Uterus (tissue), 4 donors: ENCODE data around the gene RAD51B. TPM values are rescaled to one million over a fixed set of nuclear protein-coding genes. Genes with fewer than 3 reads are reported as not detected.

ENCODE experiments used
- DNase-seq, 2 donors: peaks; one replicate each; pipeline ENCODE4 v3.0.0-alpha.2; 2019 to 2020
- H3K27ac ChIP-seq, 2 donors: fragments of 200-600 bp; sonication (generic); 1 replicate in 1 of 2; 2 replicates in 1 of 2; pipeline ENCODE4 v1.5.1; 2016 to 2018
- H3K27me3 ChIP-seq, 2 donors: fragments of 200-600 bp; sonication (generic); one replicate each; pipeline ENCODE4 v1.5.1; 2018 to 2019; ENCODE audit warnings: control low read depth in 1 of 2
- H3K36me3 ChIP-seq, 2 donors: fragments of 200-600 bp; sonication (generic); one replicate each; pipeline ENCODE4 v1.5.1; 2019; ENCODE audit warnings: control low read depth in 1 of 2
- H3K4me1 ChIP-seq, 2 donors: fragments of 200-600 bp; sonication (generic); one replicate each; pipeline ENCODE4 v1.5.1; 2018 to 2019; ENCODE audit warnings: control low read depth in 1 of 2
- H3K4me3 ChIP-seq, 2 donors: fragments of 200-600 bp; sonication (generic); 1 replicate in 1 of 2; 2 replicates in 1 of 2; pipeline ENCODE4 v1.5.1; 2018 to 2019; ENCODE audit warnings: mild to moderate bottlenecking in 1 of 2
- H3K9me3 ChIP-seq, 2 donors: fragments of 200-600 bp; sonication (generic); one replicate each; pipeline ENCODE4 v1.5.1; 2019; ENCODE audit warnings: control low read depth in 1 of 2
- CTCF ChIP-seq, 4 experiments: fragments of 200-600 bp in 2 of 4; fragments of 450-650 bp in 2 of 4; sonication (generic) in 2 of 4; IDR thresholded peaks; one replicate each; pipeline ENCODE4 v1.5.1; 2016 to 2019; ENCODE audit warnings: antibody characterized with exemption in 4 of 4, mild to moderate bottlenecking in 2 of 4, moderate library complexity in 1 of 4
- POLR2A ChIP-seq, 2 donors: fragments of 450-650 bp; IDR thresholded peaks; one replicate each; pipeline ENCODE4 v1.6.1; 2016; ENCODE audit warnings: antibody characterized with exemption in 2 of 2, mild to moderate bottlenecking in 1 of 2, moderate library complexity in 1 of 2
- intact Hi-C: fragments of 100-400 bp; cut with DNase I; formaldehyde crosslinking; loops from one replicate; pipeline ENCODE4 v1.15.1; 2023; ENCODE audit warnings: low total_unique reads
- total RNA-seq, 4 donors: library from RNA; depleted of rRNA in 3 of 4; stranded (reverse); fragments of >200 nt in 3 of 4; gene quantifications; one replicate each; pipeline versions ENCODE4 v1.1.0 to v1.2.4, GENCODE V29; 2014 to 2023
- donor health status: DM: yes; HTN: yes; CAD: no.

The RAD51B gene
- total RNA-seq, 4 donors from 2014 or later = 29.5 to 100.0 (median 70.3) TPM

GRCh38 chr14:68513838-68514607, 694.4 kb downstream of the RAD51B start:
- no peak for TF ChIP-seq CTCF (IDR thresholded peaks at IDR 0.05)
- no peak for TF ChIP-seq POLR2A (IDR thresholded peaks at IDR 0.05)
- intact Hi-C loops = no loop called here
- Histone ChIP-seq H3K4me3 (no peak overlapping the region), H3K4me1 (peaks cover 41 to 58% of the 10 kb centered on the region in 2 donors), H3K36me3 (no peaks in the 10 kb centered on the region), H3K27ac (peak overlapping the region; percentile 87 to 92), H3K9me3 (no peaks in the 10 kb centered on the region), H3K27me3 (no peaks in the 10 kb centered on the region)
- DNase-seq = no peak

GRCh38 chr14:68514608-68515194, 695.1 kb downstream of the RAD51B start:
- Histone ChIP-seq H3K36me3 (no peaks in the 10 kb centered on the region), H3K4me1 (peaks cover 35 to 59% of the 10 kb centered on the region in 2 donors), H3K9me3 (no peaks in the 10 kb centered on the region), H3K27ac (peak overlapping the region; percentile 87 to 92), H3K27me3 (no peaks in the 10 kb centered on the region), H3K4me3 (no peak overlapping the region)
- TF ChIP-seq CTCF (IDR thresholded peaks at IDR 0.05) (no peak), POLR2A (IDR thresholded peaks at IDR 0.05) (no peak)
- no peak for DNase-seq
- intact Hi-C loops = no loop called here

GRCh38 chr14:68516342-68516741, 696.8 kb downstream of the RAD51B start:
- TF ChIP-seq POLR2A (IDR thresholded peaks at IDR 0.05) (no peak), CTCF (IDR thresholded peaks at IDR 0.05) (no peak)
- intact Hi-C loops = no loop called here
- DNase-seq = no peak
- H3K4me1 ChIP-seq = peaks cover 21 to 52% of the 10 kb centered on the region in 2 donors
- H3K4me3 ChIP-seq = no peak overlapping the region
- peak overlapping the region; percentile 89 to 92 for H3K27ac ChIP-seq
- no peaks in the 10 kb centered on the region for H3K27me3 ChIP-seq
- H3K36me3 ChIP-seq = no peaks in the 10 kb centered on the region
- no peaks in the 10 kb centered on the region for H3K9me3 ChIP-seq

GRCh38 chr14:68518166-68518565, 698.6 kb downstream of the RAD51B start:
- Histone ChIP-seq H3K4me1 (peaks cover 21 to 45% of the 10 kb centered on the region in 2 donors), H3K27me3 (no peaks in the 10 kb centered on the region), H3K36me3 (no peaks in the 10 kb centered on the region), H3K9me3 (no peaks in the 10 kb centered on the region), H3K27ac (peak overlapping the region; percentile 89 to 92), H3K4me3 (no peak overlapping the region)
- DNase-seq = peak in 1 of 2 donors; percentile 18
- intact Hi-C loops = no loop called here
- no peak for TF ChIP-seq POLR2A (IDR thresholded peaks at IDR 0.05)
- TF ChIP-seq CTCF (IDR thresholded peaks at IDR 0.05) = no peak
